Embryonic facial prominence (tissue), 1 donor: ENCODE measurements around the gene MCTP1.

Experiments
- DNase-seq: peaks from one replicate; pipeline ENCODE4 v3.0.0-alpha.2; 2016; ENCODE audit errors: extremely low spot score

MCTP1 gene

DNA sequence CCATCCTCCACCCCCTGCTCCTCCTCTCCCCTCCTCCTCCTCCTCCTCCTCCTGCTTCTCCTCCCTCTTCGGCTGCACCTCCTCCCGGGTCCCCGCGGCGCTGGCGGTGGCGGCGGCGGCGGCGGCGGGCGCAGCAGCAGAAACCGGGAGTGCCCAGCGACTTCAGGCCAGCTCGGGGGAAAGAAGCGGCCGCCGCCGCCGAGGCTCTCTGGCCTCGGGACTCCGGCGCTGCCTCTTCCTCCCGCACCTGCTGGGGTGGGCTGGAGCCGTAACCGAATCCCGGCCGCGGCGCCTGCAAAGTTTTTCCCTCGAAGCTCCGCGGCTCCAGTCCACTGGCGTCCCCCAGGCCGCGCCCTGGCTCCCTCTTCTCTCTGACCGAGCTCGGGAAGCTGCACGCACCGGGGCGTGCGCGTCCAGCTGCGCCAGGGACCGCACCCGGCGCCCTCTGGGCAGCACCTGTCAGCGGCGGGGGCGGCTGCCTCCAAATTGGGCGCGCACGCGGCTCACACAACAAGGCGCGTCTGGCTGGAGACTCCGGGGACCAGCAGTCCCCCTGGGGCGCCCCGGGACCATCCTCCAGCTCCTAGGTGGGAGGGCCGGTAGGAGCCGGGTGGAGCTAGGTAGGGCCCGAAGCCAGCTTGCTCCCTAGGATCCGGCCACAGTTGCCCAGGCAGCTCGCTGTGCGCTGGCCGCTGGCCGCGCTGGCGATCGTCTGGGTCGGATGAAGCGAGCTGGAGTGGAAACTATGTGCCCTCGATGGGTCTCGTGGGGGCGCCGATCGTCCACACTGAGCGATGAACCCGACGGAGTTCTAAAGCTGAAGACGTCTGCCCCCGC lies at the start of gene MCTP1:
MCTP1 (minus strand) TSS at position 523 of the 837 bp plus-strand sequence.
- DNase-seq, result no peak

DNA sequence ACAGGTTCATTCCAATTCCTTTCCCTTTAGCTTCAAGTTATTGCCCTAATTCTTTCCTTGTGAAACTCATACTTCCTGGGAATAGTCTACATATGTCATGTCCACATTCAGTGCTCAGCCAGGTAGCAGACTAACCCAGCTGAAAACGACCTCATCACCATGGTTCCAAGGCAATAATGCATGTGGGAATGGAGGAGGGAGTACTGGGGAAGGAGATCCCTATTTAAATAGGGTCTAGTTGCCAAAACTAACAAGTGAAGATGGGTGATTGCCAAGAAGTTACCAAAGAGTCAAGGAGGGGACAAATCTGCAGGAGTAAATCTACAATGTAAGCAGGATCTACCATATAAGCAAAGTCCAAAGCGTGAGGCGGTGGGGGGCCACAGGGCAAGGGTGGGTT lies 47.3 kb upstream of the MCTP1 start:
- no peak for DNase-seq

DNA sequence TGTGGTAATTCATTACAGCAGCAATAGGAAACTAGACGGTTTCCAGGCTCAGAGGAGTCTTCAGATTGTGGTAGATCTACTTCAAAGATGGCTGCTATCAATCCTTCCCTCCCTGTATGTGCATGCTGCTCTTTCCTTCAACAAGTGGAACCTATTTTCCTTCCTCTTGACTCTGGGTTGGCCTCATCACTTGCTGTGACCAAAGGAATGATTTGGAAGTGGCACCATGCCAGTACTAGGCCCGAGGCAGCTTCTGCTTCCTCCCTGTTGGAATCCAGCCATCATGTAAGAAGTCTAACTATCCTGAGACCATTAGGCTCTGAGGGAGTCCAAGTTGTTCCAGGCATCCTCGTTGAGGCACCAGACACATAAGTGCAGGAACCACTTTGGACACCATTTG lies 46.5 kb upstream of the MCTP1 start:
- DNase-seq, result no peak

DNA sequence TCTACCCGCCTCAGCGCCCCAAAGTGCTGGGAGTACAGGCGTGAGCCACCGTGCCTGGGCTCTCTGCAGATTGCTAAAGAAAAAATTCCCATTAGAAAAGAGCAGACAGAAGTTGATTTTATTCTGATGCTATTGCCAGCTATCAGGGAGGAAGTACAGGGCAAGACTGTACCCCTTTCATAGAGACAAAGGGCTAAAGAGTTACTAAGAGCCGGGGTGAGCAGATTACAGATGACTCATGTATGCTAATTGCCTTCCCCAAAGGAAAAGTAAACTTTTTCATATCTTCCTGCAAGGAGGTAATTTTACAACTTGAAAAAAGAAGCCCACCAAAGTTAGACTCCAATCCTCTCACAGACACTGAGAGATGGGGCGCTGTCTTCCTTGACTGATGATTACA lies 42.3 kb upstream of the MCTP1 start:
- no peak for DNase-seq

DNA sequence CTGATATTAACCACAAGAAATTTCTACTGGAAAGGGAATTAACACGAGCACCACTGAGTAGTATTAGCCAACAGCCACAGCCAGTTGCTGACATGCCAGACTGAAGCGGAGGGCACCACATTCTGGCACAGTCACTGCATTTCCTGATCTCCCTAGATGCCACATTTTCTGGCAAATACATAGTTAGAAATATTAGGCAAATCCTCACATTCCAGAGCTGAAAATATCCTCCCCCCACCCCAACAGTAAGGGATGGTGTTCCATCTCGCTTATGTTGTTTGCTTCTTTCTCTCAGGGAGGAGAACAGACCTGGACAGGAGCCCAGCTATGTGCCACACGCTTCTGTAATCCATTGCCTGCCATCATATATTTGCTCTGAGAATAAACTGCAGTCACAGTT lies 32.8 kb upstream of the MCTP1 start:
- DNase-seq, result no peak

DNA sequence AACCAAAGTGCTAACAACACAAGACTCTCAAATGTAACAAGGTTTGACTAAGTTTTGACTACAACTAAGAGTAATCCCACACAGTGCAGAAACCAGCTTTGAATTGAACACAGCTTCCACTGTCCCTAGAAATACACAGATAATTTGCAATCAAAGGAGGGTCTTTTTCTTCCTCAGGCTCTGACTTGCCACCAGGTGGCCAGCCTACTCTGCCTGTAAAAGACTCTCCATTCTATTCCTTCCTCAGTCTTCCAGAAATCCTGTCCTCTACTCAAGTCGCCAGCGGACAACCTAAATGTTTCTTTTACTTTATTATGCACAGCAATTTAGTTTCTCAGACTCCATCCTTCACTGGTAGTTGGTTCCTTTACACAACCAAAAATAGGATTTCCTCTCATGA lies 32.2 kb upstream of the MCTP1 start:
- DNase-seq, result no peak

DNA sequence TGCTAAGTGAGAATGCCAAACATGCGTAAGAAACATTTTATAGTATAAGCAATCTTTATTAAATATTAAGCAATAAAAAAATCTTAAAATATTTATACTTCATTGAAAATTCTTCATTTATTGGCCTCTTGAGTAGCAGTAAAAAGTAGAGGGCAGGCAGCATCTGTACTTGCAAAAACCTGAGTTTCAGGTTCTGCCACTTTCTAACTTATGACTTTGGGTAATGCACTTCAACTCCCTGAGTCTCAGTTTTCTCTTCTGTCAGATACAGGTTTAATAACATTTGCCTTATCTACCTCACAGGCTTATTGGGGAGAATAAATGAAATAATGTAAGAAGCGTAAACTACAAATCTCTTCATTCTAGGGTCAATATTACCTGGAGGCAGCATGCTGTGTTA lies 19.8 kb upstream of the MCTP1 start:
- DNase-seq, result no peak

DNA sequence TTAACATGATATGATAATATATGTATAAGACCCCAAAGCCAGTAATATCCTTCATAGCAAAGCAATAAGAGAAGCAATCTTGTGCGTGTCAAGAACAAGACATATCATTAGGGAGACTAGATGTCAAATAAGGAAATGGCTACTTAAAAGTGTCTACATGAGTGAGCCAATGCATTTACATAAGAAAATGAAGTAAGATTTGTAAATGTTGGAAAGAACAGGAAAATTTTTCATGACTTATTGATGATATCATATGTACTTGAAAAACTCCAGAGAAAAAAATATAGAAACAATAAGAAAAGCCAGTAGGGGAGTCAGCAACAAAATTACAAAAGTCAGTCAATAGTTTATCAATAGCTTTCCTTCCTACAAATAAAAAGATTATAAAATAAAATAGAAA lies 13.8 kb upstream of the MCTP1 start:
- no peak for DNase-seq

DNA sequence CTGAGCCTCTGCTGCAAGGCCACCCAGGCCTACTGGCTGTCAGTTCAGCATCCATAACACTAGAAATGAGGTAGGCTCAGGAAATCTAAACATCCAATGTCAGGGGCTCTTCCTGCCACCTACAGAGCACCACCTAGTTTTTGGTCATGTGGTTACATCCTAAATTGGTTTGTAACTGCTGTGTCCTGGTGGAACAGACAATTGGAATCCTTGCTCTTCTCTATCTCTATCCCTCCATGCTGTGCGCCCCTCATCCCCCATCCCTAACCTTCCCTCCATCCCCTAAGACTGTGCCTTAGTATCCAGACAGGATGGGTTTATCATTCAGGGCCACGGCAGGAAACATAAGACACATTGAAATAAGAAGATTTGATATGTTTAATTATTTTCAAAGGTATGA lies 11.4 kb upstream of the MCTP1 start:
- no peak for DNase-seq

DNA sequence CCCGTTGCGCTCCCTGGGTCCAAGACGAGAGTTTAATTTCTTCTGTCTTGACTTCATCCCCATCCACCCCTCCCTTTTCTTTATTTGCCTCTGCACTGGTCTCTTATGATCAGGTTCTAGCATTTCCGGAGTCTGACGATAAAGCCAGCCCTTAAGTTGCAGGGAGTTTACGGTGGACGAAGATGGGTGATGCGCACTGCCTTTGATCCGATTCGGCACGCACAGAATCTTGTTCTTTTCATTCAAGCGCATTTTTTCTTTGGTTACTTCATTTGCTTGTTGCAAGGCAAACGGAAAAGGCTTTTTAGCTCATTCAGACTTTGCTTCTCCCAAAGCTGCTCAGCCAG lies 488 bp upstream of the MCTP1 start:
- DNase-seq, result no peak

DNA sequence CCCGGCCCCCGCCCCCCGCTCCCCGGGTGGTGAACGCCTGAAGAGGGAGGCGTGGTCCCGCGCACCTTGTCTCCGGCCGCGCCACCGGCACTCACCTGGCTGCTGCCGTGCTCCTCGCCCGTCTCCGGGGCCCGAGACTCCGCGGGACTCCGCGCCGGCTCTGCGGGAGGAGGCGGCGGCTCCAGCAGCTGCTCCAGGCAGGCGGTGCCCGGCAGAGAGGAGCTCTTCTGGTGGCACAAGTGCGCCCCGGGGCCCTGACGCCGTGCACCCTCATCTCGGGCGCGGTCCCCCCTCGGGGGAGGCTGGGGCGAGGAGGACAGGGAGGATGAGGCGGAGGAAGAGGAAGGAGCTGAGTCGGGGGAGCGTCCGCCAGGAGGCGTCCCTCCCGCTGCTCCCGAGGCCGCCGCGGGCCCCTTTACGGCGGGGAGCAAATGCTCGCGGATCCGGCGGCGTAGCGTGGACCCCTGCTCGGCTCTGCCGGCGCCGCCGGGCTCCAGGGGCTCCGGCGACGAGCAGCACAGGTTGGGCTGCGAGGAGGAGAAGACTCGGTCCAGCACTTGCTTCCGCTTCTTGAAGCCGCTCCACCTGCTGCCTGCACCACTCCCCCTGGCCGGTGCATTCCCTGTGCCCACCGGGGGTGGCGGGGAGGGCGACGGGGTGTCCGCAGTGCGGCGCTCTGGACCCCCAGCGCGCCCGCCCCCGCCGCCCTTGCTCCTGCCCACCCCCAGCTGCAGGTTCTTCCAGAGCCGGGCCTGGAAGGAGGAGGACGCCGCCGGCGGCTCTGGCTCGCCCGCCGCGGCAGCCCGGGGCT lies 928 bp downstream of the MCTP1 start:
- DNase-seq, result no peak

DNA sequence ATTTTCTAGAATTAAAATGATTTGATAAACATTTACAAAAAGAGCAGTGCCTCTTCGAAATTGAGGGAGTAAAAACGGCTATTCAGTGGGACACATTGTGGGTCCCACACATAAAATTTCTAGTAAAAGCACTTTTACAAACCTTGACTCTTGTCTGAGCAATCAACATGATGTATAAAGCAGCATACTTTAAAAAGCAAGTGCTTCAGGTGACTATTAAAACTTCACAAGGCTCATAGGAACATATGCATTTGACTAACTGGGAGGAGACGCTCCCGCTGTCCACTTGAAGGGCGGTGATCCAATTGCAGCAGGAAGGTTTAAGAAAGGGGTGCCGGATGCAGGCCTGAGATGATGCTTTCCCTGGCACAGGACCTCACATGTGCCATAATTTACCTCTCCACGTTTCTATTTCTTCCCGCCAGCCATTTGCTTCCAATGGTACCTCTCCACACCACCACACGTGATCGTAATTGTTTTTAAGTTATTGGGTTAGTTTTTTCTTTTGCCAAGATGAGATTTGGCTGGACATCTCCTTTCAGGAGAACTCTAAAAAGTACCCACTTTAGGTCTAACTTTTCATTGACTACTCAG lies 1.8 kb downstream of the MCTP1 start:
- DNase-seq, result no peak

DNA sequence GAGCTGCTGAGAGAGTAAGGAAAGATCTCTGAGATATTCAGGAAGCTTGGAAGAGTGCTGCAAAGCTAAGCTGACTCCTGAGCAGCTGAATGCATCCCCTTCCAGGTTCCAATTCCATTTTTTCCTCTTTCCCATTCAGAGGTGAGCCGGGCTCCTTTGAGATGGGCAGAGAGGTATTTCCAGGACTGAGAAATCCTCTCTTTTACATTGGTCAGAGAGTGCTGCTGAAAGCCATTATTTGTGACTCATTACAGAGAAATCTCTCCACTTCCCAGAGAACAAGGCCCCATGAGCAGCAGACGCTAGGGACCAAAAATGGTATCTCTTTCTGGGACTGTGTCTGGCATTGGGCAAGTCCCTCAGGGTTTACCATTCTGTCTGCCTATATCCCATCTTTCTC lies 3.7 kb downstream of the MCTP1 start:
- DNase-seq, result no peak

DNA sequence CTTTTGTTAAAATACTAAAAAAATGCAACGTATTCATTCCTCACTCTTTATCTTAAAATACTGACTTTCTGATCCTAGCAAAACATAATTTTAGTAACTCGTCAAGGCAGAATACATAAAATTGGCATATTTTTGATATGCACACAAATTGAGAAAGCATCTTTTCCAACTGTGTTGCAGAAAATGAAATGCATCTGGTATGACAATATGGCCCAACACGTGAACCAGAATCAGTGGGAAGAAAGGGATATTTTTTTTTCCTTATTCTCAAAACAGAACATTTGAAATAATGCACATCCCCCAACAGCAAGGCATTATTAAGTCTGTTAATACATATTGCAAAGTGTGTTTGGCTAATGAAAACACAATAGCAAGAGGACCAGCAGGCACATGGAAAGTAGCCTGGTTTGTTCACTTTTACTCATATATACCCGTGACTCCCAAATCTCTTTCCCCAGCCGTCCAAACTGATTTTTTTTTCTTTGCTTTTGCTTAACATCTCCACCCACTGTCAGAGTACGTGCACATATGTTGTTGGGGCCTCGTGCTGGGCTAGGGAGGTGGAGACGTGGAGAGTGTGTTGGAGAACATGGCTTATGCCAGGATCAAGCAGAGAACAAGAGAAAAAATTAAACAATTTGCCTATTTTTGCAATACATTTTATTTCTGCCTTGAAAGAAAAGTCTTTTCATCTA lies 4.3 kb downstream of the MCTP1 start:
- no peak for DNase-seq

DNA sequence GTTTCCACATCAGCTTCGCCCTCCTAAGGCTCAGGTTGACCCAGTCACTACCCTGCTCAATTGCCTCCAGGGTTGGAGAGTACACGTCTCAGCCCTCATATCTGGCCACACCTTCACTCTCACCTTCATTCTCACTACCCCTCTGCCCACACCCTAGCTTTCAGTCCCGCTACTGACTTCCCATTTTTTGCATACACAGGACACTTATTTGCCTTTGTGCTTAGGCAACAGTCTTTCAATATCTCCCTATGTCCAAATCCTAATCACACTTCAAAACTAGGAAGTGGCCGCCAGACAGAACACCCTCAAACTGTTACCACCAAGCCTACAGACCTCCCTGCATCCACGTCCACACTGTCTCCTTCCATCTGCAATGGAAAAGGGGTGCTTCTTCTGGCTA lies 10.9 kb downstream of the MCTP1 start:
- DNase-seq, result no peak

DNA sequence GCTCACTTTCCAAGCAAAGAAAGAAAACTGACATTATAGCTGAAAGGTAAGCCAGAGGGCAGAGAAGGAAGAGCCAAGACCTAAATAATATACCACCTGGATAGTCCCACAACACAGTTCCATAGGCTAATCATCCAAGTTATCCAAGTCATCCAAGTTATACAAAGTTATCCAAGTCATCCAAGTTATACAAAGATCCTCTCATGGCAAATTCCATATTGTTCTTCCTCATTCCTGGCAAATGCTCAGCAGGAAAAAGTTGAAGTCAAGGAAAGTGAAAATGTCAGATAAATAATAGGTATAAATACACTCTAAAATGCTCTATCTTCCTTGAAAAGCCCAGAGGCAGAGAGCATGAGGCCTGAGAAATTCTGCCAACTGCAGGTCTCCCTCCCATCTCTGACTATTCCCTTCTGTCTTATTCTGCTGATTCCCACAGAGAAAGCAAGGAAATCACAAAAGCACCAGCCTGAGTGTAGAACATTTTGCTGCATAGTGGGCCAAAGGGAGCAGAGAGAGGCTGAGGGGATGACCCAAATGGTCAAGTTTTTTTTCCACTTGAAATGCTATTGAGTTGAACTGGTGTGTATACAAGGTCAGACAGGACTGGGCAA lies 12.5 kb downstream of the MCTP1 start:
- no peak for DNase-seq

DNA sequence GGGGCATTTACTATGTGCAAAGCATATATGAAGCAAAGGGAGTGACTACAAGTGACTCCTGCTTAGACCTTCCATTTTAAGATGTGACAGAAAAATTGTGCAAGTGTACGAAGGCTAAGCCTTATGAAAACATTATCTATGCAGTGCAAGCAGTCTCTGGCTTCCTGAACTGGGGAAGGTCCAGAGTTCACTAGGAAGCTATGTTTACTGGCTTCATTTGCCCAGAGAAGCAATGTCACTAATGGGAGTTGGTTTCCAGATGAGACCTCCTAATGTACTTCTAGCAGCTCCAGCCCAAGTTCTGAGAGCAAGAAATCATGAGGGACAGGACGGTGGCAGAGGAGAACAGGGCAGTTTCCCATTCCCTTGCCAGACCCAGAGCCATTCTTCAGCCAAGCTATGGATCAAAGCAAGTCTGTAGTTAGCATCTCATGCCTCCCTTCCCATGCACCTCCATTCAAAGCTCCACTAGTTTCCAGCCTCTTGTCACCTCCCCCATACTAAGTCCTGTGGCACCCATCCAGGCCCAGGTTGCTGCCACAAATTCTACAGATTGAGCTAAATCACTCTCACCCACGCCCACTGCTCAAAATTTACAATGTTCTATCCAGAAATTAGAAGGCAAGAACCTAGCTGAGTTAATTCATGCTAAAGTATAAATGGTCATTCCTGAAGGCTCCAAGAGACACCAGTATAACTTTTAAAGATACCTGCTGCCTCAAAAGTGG lies 21.8 kb downstream of the MCTP1 start:
- no peak for DNase-seq

DNA sequence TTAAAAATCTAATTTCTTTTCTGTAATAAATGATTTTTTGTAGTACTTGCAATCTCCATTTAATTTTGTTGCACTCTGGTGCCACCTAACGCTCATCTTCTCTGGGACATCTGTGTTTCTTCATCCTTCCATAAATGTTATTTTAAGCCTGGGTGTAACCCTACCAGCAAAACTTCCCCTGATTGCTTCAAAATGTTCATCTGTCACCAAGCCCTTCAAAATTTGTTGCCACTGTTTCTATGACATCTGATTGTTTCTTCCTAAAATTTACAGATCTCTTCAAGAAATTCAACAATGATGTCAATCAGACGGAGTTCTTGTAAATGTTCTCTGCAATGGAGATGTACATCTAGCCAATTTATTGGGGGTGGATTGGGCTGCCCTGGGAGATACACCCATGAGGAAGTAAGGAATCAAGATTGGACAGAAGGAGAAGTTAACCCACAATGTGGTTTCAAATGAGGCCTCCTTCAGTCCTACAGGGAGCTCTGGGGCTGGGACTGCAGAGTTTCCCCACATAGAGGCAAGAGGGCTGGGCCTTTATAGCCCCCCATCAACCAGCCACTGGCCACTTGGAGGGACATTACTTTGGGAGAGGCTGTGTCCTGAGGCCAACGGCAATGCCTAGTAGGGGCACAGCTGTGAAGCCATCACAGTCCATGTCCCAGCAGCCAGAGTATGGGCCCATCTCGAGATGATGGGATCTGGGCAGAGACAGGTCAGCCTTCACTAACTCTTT lies 23.3 kb downstream of the MCTP1 start:
- no peak for DNase-seq

DNA sequence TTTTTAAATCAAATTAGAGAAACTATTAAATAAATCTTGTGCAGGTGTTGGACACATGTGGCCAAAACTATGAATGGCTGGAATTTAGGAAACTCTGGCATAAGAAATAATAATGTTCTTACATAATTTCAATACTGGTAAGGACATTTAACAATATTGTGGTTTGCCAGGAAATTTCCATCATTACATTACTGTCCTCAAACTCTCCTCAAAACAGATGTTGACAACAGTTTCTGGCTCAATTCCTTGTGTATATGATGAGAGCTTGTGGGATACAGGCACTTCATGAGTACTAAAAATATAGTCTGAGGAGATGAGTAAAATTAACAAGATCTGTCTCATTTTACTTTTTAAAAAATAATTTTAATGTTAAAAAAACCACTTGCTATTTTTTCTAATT lies 27.9 kb downstream of the MCTP1 start:
- no peak for DNase-seq

DNA sequence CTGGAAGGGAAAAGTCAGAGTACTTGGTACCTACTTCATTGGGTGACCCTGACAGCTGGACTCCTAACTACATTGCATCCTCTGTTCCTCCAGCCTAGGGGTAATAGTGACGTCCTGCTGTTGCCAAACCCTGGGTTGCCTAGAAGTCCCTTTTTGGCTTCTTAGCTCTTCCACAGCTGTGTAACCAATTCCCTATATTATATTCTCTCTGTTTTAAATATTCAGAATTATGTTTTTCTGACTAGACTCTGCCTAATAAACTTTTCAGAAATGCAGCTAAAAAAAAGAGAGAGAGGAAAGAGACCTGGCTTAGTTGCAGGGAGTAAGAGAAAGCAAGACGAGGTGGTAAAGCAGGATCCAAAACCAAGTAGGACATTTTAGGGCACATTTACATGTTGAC lies 28.4 kb downstream of the MCTP1 start:
- DNase-seq, result no peak

DNA sequence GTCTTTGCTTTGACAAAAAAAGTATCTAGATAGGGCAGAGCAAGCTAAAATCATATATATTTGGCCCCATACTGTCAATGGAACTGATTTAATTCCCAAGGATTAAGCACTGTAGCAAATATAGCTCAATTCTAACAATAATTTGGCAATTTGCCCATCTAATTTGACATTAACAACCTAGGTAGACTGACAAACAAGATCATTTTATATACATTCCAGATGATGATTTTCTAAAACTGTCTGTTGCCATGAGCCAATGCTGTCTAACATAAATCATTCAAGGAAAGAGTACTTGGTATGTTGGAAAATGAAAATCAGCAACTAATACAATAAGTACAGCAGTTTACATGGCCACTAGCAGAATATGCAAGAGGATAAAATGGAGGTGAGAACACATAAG lies 32.1 kb downstream of the MCTP1 start:
- DNase-seq, result no peak
